CMK (cell line): ENCODE measurements around the gene SULT4A1.
"Not testable (repeated sequence)": the region's sequence is repeated elsewhere in the genome, so short reads cannot be mapped to it uniquely, and the experiment has no call there.

Source experiments
- DNase-seq: peaks from one replicate; pipeline ENCODE4 v3.0.0-alpha.2; 2010; ENCODE audit warnings: low read depth

SULT4A1 gene

DNA sequence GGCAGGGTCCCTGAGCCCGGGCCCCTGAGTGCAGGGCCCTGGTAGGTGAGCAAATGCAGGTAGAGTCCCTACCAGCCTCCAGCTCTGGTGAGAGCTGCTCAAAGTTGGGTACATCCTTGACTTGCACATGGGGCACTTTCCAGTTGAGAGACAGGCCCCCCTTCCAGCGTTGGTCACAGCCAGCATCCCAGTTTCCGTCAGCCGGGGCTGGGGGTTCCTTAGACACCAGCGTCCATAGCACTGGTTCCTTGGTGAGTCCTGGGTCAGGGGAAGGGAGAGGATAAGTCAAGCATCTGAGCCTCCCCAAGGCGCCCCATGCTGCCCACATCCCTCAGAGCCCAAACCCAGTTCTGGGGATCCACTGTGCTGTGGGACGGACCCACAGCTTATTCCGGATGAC is 23.9 kb upstream of the SULT4A1 start:
- no peak for DNase-seq

GRCh38 chr22:43885786-43886185 is 23.5 kb upstream of the SULT4A1 start:
- no peak for DNase-seq

GRCh38 chr22:43885319-43885671 is 23.0 kb upstream of the SULT4A1 start:
- DNase-seq, result no peak

DNA sequence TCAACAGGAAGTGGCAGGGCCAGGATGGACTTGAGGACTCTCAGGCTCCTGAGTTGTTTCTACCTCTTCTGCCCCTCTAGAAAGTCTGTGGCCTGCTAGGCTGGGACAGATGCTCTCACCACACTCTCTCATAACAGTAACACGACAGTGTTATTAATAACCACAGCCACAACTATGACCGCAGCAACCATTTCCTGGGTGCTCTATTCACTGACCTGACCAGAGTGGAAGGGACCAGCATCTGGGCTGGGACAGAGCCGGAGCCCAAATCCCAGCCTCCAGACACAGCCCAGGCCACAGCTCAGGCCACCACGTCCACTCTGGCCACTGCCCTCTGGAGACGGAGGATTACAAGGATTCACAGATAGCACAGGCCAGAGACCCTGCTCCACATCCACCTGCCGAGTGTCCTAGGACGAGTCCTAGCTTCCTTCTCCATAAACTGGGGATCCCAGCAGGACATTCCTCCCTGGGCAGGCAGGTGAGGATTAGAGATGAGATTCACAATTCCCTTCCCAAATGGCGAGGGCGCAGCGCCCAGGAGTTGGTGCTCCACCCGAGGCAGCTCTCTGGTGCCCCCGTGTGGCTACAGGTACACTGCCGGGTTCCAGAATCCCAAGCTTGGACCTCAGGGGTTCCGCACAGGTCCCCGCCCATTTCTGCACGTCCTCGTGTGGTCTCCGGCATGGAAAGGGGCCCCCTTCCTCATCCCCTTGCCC is 22.4 kb upstream of the SULT4A1 start:
- no peak for DNase-seq

DNA sequence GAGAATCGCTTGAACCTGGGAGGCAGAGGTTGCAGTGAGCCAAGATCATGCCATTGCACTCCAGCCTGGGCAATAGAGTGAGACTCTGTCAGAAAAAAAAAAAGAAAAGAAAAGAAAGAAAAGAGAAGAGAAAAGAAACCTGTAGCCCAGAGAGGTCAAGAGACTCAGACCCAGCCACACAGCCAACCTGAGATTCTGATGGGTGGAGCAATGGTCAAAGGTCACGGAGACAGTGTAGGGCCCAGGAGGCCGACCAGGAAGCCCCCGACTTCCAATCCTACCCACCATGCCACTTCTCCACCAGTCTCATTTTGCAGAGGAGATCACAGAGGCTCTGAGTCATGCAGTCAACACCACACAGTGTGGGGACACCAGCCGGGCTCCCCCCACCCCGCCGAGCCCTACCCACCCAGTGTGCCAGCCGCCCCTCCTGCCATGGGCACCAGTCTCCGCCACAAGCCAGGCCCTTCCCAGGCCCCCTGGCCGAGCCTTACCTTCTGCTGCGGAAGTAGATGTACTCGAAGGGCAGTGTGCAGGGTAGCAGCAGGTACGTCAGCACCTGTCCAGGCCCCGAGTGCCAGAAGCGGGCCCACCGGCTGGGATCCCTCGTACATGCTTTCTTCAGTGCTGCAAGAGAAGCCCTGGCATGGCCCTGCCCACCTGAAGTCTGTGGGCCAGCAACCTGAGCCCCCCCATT is 21.6 kb upstream of the SULT4A1 start:
- DNase-seq, result no peak

- peak; percentile 41 for DNase-seq
These were observed 20.8 kb upstream of the SULT4A1 start for GRCh38 chr22:43883012-43883661.

GRCh38 chr22:43882122-43882767 is 19.9 kb upstream of the SULT4A1 start:
- no peak for DNase-seq

GRCh38 chr22:43881091-43882061 is 19.1 kb upstream of the SULT4A1 start:
- DNase-seq, result no peak

DNA sequence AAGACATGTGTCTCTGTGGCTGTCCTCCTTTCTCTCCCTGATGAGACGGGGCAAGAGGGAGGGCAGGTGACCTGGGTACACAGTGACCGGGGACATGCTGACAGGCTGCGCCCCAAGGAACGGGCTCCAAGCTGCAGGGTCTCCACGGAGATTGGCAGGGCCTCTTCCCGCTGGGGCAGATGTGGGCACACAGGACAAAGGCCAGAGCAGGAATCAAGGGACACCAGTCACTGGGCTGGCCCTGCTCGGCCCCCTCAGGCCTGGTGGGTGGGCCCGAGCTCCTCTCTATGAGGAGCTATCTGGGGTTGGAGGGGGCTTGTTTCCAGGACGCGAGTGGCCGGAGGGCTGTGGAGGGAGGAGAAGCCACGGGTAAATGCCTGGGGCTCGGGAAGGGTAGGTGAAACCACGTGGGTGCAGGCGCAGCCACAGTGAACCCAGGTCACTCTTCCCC is 18.3 kb upstream of the SULT4A1 start:
- no peak for DNase-seq

- DNase-seq, result no peak
These were observed 17.7 kb upstream of the SULT4A1 start for GRCh38 chr22:43879901-43880540.

- DNase-seq, result no peak
These were observed 16.7 kb upstream of the SULT4A1 start for GRCh38 chr22:43878831-43879550.

DNA sequence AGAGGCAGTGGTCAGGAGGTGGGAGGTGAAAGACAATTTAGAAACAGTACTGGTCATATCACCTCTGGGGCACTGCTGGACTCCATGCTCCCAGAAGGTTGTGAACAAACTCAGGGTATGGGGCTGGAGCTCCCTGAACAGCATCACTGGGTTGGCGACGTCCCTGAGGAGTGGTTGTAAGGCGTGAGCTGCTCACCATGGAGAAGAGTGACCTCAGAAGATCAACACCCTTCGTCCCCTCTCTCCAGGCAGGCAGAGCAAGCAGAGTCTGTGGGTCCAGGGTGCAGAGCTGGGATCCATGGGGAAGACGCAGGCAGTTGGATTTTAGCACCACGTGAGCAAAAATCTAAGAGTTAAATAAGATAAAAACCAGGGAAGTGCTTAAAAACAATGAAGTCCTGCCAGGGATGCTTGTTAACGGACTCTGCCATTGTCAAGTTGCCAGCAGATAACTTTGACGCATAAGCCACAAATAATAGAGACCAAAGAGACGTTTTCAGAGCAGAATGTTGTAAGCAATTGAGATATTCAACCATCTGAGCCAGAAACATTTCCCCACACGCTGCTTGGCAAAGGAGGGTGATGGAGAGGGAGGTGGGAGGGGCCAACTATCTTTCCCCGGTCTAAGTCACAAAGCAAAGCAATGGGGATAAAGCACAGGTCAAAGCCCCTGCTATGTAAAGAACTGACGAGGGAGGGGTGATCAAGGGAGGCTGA is 15.9 kb upstream of the SULT4A1 start:
- no peak for DNase-seq

- DNase-seq, result no peak
These were observed 14.7 kb upstream of the SULT4A1 start for GRCh38 chr22:43876866-43877509.

DNA sequence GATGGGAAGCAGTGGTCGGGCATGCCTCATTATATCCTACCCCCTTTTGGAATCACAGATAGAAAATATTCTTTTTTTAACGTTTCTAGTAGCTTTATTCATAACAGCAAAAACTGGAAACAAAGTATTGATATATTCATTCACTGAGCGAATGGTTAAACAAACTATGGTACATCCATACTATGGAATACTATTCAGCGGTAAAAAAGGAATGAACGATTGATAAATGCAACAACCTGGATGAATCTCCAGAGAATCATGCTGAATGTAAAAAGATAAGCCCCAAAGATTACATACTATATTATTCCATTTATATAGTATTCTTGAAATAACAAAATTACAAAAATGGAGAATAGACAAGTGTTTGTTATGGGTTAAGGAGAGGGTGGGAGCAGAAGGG is 7.5 kb upstream of the SULT4A1 start:
- no peak for DNase-seq

DNA sequence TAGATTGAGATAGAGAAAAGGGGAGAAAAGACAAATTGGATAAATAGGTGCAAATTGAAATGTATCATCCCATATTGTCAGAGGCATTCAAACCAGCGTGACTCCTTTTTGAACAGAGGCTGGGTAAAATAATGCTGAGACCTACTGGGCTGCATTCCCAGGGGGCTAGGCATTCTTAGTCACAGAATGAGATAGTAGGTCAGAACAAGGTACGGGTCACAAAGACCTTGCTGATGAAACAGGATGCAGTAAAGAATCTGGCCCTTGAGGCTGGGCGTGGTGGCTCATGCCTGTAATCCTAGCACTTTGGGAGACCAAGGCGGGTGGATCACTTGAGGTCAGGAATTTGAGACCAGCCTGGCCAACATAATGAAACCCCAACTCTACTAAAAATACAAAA is 6.7 kb upstream of the SULT4A1 start:
- not testable (repeated sequence) for DNase-seq

DNA sequence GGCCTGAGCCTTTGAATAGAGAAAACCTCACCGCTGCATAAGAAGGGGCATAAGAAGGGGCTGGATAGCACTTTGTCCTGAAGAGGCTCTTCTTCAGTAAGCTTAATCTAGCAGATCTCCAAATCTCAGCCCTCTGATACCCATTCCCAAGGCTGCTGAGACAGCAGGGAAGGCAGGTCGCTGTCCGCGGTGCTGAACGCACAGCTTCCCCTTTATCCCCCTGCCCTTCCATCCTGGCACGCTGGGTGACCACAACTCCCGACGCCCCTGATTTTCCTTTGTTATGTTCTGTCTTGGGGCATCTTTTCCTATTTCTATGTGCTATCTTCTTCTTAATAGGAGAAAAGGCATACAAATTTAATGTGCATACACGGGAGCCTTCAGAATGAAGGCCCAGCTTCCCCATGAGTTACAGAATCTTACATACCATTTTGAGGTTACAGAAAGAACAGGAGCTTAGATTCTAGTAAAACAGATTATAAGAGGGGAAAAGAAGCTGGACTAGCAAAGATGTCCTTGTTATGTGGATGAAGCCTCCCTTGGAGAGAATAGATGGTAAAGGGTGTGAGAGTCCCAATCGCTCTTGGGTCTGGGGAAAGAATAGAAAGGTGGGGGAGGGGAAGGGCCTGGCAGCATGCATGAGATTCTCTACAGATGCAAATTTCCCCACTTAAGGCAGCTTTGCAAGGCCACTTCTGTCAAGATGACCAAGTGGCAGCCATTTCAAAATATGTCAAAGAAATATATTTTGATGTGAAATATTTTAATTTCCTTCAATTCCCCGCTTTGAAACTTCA is 5.7 kb upstream of the SULT4A1 start:
- peak; percentile 31 for DNase-seq

GRCh38 chr22:43862882-43863202 is 529 bp upstream of the SULT4A1 start:
- DNase-seq, result no peak

GRCh38 chr22:43861529-43861928 is 784 bp downstream of the SULT4A1 start:
- no peak for DNase-seq

GRCh38 chr22:43860831-43861230 is 1.5 kb downstream of the SULT4A1 start:
- DNase-seq, result no peak
